KBM-7 (cell line): Measurements from ENCODE around the gene TP53AIP1.

Experiments
- DNase-seq: peaks from one replicate; pipeline ENCODE4 v3.0.0-alpha.2; 2015
- in situ Hi-C: fragments of 300-500 bp; cut with MboI; formaldehyde crosslinking; loops from 2 replicates; pipeline ENCODE4 v1.14.3; 2020; ENCODE audit warnings: low sequenced_read_pairs, low pct_unique_long_range_greater_than_20kb, mixed read lengths

Gene TP53AIP1, protein sequence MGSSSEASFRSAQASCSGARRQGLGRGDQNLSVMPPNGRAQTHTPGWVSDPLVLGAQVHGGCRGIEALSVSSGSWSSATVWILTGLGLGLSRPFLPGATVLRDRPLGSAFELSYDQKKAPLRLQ

DNA sequence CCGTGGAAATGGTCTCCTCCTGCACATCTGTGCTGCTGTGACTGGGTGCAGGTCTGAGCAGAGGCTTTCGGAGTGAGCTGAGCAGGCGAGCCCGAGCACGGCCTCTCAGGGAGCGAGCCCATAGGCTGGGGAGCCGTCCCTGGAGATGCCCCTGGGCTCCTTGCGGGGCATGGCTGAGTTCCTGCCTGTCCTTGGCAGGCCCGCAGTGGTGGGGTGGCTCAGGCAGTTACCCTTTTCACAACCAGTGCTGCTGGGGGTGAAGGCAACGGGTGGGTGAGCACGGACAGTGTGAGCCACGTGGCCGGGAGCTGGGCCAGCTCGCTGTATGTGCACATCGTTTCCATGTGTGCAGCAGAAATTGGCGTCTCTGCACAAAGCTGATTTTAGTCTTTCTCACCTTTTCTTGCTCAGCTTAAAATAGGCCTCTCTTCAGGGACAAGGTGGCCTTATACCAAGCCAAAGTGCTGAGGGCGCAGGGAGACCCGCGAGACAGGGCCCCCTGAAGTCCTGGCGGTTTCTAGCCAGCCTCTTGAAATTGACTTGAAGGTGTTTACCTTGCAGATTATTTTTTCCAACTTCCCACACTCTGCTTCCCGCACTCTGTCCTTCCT is at the start of gene TP53AIP1:
Gene TP53AIP1 (minus strand): TSS at position 55 of the 611 bp plus-strand sequence. CDS start 5,053 bp downstream, outside the sequence.
- in situ Hi-C loops: no loop called here

DNA sequence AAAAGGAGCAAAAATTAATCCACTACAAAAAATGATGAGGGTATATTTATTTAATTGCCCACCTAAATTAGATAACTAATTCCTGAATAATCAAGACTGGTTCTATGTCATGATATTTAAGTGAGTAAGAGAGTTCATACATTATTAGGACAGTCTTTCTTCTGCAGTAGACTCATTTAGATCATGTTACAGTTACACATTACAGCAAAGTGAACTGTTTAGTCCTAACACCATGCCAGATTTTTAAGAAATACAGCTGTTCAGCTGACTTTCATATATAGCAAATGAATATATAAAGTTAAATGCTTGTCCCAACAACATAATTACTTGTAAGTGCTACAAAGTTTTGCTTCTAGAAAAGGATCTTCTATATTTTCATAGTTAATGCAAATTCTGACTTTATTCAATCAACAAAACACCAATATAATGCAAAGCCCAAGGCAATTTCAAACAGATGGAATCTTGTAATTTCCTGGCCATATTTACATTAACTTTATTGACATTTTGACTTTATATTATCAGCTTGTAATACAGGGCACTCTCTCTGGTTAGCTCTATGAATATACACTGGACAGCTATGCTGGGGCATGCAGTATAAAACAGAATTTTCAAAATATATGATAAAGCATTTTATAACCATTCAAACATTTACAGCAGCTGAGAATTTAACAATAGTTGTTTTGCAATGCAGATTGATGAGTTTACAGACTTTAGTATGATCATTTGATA is 45.7 kb upstream of the TP53AIP1 start:
- no peak for DNase-seq
- in situ Hi-C loops: no loop called here

More for the DNA sequence above, at the start of gene TP53AIP1:
- DNase-seq: no peak

DNA sequence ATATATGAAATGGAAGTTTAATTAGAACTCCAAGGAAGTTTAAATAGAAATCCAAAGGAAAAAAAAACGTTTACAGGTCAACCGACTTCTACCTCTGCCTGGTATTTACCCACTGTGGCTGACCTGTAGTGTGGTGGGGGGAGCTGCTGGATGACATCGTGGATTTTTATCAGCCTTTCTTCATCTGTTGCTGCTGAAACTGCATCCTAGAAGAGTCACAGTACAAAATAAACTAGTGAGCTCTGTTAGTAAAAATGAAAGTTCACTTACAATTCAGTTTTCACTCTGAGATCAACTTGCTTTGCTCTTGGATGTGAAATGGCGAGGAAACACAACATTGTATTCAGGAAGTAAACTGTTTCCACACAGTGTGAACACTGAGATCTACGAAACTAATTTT is 43.2 kb upstream of the TP53AIP1 start:
- in situ Hi-C loops: no loop called here

DNA sequence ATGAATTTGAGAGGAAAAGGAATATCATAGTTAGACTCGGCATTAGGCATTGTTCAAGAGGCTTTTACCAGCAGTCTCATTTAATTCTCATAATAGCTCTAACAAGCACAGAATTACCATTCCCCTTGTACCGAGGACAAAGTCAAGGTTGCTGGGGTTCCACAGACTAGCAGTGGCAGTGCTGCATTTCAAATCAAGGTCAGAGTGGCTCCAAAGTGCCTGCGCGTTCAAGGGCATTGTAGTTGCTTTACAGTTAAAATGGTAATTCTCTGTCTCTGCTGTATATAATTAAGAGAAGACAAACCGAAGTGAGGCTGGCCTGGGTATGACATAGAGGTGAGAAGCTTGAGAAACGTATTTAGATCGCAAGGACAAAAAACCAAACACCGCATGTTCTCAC is 40.4 kb upstream of the TP53AIP1 start:
- in situ Hi-C loops: no loop called here
- no peak for DNase-seq

More for the DNA sequence above, 43.2 kb upstream of the TP53AIP1 start:
- no peak for DNase-seq

DNA sequence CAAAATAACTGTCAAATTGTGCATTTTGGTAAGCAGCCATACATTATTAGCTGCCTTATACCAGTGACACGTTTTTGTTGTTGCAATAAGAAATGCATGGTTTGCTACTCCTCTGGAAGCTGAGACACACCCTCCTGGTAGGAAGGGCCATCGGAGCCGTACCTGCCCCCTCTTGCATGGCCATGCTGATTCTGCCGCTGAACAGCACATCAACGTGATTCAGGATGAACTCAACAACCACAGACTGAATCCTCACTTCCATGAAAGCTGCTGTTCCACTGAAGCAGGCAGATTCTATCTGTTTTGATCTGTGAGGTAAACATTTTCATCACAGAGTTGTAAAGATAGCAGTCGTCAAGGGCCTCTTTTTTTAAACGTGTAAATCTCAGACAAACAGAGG is 38.6 kb upstream of the TP53AIP1 start:
- in situ Hi-C loops: no loop called here
- no peak for DNase-seq

DNA sequence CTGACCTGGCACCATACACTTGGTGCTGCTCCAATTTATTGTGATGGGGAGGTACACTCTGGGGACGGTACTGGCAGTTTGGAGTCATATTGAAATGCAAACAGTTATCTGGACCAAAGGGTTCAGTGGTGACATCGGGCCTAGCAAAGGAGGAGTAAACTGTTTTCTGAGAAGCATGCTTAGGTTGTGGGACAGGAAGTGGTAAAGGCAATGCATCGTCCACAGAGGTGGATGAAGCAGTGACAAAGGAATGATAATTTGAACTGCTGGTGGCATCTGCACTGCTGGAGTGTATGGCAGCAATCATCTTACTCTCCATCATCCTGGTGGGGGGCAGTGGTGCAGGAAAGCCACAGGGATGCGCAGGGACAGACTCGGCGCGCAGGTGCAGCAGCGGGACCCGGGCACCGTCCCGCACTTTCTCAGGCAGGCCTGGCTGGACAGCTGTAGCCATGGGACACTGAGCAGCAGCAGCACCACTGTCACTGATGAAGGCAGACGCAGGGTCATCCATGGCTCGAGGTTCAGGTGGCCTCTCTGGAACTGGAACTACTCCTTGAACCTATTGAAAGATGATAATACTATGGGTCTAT is 28.0 kb upstream of the TP53AIP1 start:
- in situ Hi-C loops: no loop called here
- DNase-seq: no peak

DNA sequence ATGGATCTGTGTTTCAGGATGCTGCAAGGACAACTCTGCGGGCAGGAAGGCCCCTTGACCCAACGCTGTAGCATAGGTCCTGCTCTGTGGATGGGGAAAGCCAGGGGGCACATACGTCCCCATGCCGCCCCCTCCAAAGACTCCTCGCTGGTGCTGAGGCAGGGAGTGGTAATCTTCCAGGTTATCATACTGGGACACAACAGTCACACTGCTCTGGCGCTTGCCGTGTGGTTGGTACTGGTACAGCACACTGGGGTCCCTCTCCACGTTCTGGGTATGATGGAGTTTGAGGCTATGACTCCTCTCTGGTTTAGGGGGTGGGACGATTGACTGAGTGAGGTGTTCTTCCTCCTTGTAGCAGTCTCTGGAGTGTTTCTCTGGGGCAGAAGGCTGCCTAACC is 26.2 kb upstream of the TP53AIP1 start:
- no peak for DNase-seq

DNA sequence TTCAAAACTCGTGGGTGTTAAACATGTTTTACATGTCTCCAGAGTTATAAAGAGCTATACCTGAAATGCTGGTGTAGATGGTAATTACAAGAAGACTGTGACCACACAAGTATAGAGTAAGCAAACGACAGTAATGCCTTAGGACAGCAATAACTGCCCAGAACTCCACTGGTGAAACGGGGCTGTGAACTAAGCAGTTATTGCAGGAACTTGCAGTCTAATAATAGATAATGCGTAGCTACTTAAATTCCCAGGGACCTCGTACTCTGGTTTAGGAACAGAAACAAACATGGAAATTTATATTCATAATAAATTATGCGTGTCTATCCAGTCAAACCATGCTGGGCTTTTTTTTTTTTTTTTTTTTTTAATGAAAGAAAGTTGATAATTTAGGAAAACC is 24.9 kb upstream of the TP53AIP1 start:
- in situ Hi-C loops: no loop called here

More for the DNA sequence above, 26.2 kb upstream of the TP53AIP1 start:
- in situ Hi-C loops: no loop called here

DNA sequence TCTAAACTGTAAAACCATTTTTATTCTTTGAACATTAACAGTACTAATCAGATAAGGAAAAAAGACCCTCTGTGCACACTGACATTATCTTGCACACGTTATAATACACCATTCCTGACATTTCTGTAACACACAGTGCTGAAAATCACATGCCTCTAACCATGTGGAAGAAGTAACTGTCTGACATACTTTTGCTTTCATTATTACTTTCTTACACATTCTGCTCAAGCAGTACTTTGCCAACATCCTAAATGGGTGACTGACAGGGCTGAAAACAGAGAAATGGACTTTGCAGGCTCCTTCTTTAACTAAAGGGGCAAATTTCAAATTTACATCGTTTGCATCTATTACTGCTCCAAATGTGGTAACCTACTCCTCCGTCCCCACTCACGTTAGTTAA is 22.8 kb upstream of the TP53AIP1 start:
- DNase-seq: no peak
- in situ Hi-C loops: no loop called here

More for the DNA sequence above, 24.9 kb upstream of the TP53AIP1 start:
- DNase-seq: no peak

DNA sequence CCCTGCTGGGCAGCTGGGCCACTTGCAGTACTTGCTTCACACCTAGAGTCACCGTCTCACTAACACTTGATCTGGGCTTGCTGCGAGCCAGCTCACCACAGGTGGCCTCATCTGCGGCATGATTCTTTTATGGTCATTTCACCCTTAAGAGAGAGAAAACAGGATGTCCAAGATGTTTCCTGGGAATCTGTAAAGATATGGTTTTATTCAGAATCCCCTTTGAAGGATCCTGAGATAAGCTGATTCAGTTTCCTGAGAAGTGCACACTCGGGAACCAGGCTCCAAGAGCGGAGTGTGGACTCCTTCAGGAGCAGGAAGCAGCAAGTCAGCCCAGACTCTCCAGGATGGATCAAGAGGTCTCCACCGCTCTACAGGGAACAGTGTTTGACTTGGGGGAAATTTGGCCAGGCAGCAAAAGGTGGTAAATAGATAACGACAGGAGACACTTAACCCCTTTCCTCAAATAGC is 21.8 kb upstream of the TP53AIP1 start:
- in situ Hi-C loops: no loop called here
- DNase-seq: no peak

DNA sequence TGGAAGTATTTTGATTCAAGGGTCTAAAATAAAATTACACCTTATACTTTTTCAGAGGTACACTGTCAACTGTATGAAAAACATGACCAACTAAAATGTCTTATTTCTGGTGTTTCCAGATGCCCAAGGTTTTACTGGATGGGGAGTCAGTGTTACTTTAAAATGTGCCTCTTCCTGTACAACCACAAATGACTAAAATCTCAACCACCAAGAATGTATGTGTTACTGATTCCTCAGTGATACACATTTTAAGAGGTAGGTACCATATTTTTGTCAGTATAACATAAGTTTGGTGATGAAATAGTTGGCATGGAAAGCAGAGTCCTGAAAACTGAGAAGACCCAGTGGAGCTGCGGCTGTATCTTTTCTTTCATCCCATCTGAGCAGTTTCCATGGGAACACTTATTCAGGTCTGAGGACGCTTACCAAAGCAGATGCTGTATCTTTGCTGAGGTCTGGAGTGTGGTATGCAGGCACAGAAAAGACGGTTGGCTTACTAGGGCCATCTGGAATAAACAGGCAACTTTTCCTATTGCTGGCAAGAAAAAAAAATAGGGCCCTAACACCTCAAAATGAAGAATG is 21.2 kb upstream of the TP53AIP1 start:
- in situ Hi-C loops: no loop called here
- no peak for DNase-seq

DNA sequence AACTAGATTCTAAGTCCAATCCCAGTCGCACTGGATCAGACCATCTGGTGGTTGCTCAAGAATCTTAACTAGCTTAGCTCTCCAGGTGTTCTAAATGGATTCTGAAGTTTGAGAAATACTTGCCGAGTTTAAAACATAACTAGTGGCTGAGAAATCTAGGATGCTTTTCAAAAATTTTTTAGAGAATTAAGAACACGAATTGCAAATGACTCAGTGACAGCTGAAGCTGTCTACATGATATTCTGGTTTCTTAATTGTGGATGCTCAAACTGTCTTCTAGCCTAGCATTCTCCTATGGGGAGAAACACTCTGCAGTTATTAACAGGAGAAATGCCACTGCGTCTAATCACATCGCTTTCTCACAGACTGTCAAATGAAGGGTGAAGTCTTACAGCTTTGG is 20.2 kb upstream of the TP53AIP1 start:
- in situ Hi-C loops: no loop called here
- DNase-seq: no peak

DNA sequence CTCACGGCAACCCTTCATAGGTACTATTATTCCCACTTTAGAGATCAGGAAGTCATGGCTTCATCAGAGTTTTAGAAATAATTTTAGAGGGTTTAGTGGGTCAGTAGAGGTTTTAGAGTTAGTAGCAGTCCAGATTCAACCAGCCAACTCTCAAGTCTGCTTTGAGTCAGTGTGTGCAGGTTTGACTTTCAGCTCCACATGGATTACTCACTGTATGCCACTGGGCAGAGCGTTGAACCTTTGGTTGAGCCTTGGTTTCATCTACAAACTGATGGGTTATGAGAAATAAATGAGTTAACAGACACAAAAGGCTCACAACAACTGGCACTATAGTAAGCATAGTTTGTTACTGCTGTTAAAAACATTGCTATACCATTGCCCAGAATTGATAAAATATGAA is 19.0 kb upstream of the TP53AIP1 start:
- DNase-seq: no peak
- in situ Hi-C loops: no loop called here

DNA sequence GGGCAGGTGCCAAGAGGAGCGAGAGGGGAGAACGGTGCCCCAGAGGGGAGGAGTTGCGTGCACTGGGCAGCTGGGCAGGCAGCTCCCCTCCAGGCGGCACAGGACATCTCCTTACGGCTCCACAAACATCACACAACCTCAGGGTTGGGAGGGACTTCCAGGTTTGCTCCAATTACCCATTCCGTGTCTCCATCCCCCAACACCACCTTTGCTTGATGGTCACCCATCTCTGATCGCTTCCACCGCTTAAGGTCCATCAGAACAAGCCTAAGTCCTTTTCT is 14.5 kb upstream of the TP53AIP1 start:
- no peak for DNase-seq
- in situ Hi-C loops: loop anchor here (10.0 kb wide), 1 partner anchor 72 kb away; no protein-coding TSS in a partner anchor

DNA sequence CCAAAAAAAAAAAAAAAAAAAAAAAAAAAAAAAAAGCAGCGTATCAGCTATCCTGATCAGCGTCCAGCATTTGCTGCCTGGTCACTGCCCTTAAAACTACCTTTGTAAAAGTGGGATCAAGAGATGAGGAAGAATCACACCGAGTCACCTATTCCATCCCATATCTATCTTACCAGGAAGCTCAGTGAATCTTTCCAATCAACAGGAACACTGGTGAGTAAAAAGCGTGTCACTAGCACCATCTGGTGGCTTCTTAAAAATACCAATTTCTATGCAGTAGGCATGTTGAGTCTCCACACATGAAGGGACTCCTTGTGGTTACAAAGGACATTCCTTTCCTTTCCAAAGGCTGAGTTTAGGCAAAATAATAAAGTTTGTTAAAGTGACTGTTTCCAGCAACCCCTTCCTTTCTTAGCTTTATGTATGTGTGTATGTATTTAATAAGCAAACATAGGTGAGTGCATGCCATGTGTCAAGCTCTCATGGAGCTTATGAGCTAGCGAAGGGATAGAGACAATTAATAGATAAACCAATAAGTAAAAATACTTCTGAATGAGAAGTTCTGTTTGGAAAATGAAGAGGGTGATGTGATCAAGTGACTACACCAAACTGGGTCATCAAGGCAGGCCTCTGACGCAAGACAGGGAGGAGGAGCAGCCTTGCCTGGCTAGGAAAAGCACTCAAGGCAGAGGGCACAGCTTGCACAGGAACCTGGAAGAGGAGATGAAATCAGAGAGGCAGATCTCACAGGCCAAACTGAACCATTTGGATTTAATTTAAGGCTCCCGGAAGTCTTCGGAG is 13.9 kb upstream of the TP53AIP1 start:
- in situ Hi-C loops: loop anchor here (10.0 kb wide), 1 partner anchor 72 kb away; no protein-coding TSS in a partner anchor
- DNase-seq: peak; percentile 64

DNA sequence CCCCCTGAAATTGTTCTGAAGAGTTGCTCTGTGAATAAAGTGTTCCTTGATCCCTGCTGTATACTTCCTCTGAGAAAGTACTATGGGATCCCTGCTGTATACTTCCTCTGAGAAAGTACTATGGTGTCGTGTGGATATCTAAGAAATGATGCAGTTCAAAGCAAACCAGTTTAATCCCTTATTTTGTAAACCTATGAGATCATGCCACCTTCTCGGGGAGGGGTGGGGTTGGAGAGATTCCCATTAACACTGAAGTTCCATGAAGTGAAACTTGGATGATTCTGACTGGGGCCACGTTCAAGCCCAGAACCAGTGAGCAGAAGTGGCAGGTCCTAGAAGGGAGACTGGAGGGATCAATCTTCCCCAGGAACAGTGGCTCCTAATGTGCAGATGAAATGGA is 13.0 kb upstream of the TP53AIP1 start:
- in situ Hi-C loops: loop anchor here (10.0 kb wide), 1 partner anchor 71 kb away; no protein-coding TSS in a partner anchor
- DNase-seq: no peak

DNA sequence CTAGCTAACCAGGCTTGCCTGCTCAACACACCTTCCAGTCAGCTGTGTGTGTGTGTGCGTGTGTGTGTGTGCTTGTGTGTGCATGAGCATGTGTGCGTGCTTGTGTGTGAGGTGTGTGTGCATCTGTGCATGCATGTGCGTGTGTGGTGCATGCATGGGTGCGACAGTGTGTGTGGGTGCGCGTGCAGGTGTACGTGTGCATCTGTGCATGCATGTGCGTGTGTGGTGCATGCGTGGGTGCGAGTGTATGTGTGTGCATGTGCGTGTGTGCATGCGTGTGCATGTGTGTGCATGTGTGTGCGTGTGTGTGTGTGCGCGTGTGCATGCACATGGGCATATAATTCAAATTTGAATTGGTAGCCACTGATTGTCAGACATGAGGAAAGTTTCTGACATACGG is 10.5 kb upstream of the TP53AIP1 start:
- in situ Hi-C loops: loop anchor here (10.0 kb wide), 1 partner anchor 68 kb away; no protein-coding TSS in a partner anchor

DNA sequence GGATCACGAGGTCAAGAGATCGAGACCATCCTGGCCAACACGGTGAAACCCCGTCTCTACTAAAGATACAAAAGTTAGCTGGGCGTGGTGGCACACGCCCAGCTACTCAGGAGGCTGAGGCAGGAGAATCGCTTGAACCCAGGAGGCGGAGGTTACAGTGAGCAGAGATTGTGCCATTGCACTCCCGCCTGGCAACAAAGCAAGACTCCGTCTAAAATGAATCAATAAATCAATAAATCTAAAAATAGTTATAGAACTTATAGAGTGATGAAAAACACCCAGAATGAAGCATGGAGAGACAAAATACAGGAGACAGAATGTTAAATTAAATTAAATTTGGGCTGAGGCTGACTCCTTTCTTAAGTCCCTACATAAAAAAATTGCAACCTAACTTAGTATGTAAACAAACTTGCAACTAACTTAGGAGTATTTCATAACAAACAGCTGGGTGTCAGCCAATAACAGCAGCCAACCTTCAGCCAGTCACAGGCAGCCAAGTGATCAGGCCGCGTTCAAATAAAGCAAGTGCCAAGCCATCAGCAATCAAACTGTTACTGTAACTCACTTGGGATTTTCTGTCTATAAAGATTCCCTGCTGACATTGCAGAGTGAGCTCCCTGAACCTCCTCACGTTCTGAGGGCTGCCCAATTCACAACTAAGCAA is 7.3 kb upstream of the TP53AIP1 start:
- DNase-seq: no peak
- in situ Hi-C loops: loop anchor here (10.0 kb wide), 1 partner anchor 65 kb away; no protein-coding TSS in a partner anchor

More for the DNA sequence above, 10.5 kb upstream of the TP53AIP1 start:
- no peak for DNase-seq
